Measurements from ENCODE around the gene LPO.

Gene LPO

GRCh38 chr17:58229384-58229783 lies 9.0 kb upstream of the LPO start:
- no peak for DNase-seq (ENCODE audit: low spot score)

- no peak for DNase-seq (ENCODE audit: low spot score)
Observed at GRCh38 chr17:58229881-58230280, 8.5 kb upstream of the LPO start.

- DNase-seq (ENCODE audit: low spot score), result no peak
Observed at GRCh38 chr17:58231641-58232040, 6.7 kb upstream of the LPO start.

- DNase-seq (ENCODE audit: low spot score), result no peak
Observed at GRCh38 chr17:58232707-58233156, 5.7 kb upstream of the LPO start.

- DNase-seq (ENCODE audit: low spot score), result no peak
Observed at GRCh38 chr17:58233543-58233942, 4.8 kb upstream of the LPO start.

GRCh38 chr17:58234512-58234911 lies 3.9 kb upstream of the LPO start:
- DNase-seq (ENCODE audit: low spot score), result no peak

- DNase-seq (ENCODE audit: low spot score), result no peak
Observed at GRCh38 chr17:58235821-58236220, 2.6 kb upstream of the LPO start.

GRCh38 chr17:58236394-58236793 lies 2.0 kb upstream of the LPO start:
- no peak for DNase-seq (ENCODE audit: low spot score)

- no peak for DNase-seq (ENCODE audit: low spot score)
Observed at GRCh38 chr17:58239987-58240386, 1.6 kb downstream of the LPO start.

GRCh38 chr17:58242171-58242784 lies 3.9 kb downstream of the LPO start:
- no peak for DNase-seq (ENCODE audit: low spot score)

GRCh38 chr17:58244963-58245362 lies 6.6 kb downstream of the LPO start:
- DNase-seq (ENCODE audit: low spot score), result no peak

- no peak for DNase-seq (ENCODE audit: low spot score)
Observed at GRCh38 chr17:58245428-58246103, 7.2 kb downstream of the LPO start.

GRCh38 chr17:58246104-58246740 lies 7.8 kb downstream of the LPO start:
- no peak for DNase-seq (ENCODE audit: low spot score)

- DNase-seq (ENCODE audit: low spot score), result no peak
Observed at GRCh38 chr17:58246781-58247180, 8.4 kb downstream of the LPO start.

GRCh38 chr17:58247511-58248363 lies 9.4 kb downstream of the LPO start:
- no peak for DNase-seq (ENCODE audit: low spot score)

GRCh38 chr17:58248955-58249269 lies 10.5 kb downstream of the LPO start:
- no peak for DNase-seq (ENCODE audit: low spot score)

- DNase-seq (ENCODE audit: low spot score), result peak; percentile 70
Observed at GRCh38 chr17:58249270-58250133, 11.1 kb downstream of the LPO start.

GRCh38 chr17:58250344-58251011 lies 12.1 kb downstream of the LPO start:
- DNase-seq (ENCODE audit: low spot score), result no peak

- no peak for DNase-seq (ENCODE audit: low spot score)
Observed at GRCh38 chr17:58252141-58252540, 13.8 kb downstream of the LPO start.

GRCh38 chr17:58253082-58253481 lies 14.7 kb downstream of the LPO start:
- DNase-seq (ENCODE audit: low spot score), result no peak

- no peak for DNase-seq (ENCODE audit: low spot score)
Observed at GRCh38 chr17:58254803-58255202, 16.4 kb downstream of the LPO start.
